Peyer's patch (tissue), 4 donors: ENCODE data around the gene FBXW7.

Source experiments
- POLR2A ChIP-seq, 2 donors: fragments of 450-650 bp; IDR thresholded peaks; one replicate each; pipeline ENCODE4 v1.5.1; 2017; ENCODE audit warnings: antibody characterized with exemption in 2 of 2, mild to moderate bottlenecking in 2 of 2, moderate library complexity in 2 of 2
- TF ChIP-seq, protein P1 (sequence below), 6 experiments: fragments of 450-650 bp in 4 of 6; fragments of 200-600 bp in 2 of 6; sonication (generic) in 1 of 6; IDR thresholded peaks; one replicate each; pipeline ENCODE4 v1.5.1; 2017 to 2019; ENCODE audit warnings: antibody characterized with exemption in 6 of 6, mild to moderate bottlenecking in 3 of 6, moderate library complexity in 1 of 6

DNA sequence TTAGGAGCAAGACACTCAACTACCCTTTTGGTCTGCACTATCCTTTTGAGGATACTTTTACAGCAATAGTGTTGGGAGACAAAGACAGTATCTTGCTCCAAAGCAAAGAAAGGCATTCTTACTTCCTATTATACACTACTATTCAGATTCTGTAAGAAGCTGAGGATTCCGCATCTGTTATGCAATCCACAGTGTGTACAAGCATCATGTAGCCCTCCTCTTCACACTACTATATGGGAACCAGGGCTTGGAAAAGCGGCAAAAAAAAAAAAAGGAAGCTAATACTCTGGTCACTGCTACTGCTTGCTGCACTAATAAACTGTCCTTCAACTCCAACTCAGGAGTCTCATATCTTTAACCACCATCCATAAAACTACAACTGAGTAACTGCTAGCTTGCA, 59.1 kb downstream of the FBXW7 start:
- TF ChIP-seq POLR2A (IDR thresholded peaks at IDR 0.05): no peak
- TF ChIP-seq, protein P1, sequence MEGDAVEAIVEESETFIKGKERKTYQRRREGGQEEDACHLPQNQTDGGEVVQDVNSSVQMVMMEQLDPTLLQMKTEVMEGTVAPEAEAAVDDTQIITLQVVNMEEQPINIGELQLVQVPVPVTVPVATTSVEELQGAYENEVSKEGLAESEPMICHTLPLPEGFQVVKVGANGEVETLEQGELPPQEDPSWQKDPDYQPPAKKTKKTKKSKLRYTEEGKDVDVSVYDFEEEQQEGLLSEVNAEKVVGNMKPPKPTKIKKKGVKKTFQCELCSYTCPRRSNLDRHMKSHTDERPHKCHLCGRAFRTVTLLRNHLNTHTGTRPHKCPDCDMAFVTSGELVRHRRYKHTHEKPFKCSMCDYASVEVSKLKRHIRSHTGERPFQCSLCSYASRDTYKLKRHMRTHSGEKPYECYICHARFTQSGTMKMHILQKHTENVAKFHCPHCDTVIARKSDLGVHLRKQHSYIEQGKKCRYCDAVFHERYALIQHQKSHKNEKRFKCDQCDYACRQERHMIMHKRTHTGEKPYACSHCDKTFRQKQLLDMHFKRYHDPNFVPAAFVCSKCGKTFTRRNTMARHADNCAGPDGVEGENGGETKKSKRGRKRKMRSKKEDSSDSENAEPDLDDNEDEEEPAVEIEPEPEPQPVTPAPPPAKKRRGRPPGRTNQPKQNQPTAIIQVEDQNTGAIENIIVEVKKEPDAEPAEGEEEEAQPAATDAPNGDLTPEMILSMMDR (IDR thresholded peaks at IDR 0.05): no peak
